Mesenteric fat pad (tissue), 1 donor: ENCODE data around the gene ADAMTSL2. TPM values are rescaled to one million over a fixed set of nuclear protein-coding genes. Genes with fewer than 3 reads are reported as not detected.

Experiments used
- DNase-seq: peaks from one replicate; pipeline ENCODE4 v3.0.0-alpha.2; 2020; ENCODE audit warnings: low spot score
- total RNA-seq: library from RNA; stranded (reverse); fragmentation: NEBNext Ultra II Directional; extraction: Animal tissue kit (Norgen Biotek cat#: 25700); gene quantifications from one replicate; pipeline ENCODE4 v1.2.1, GENCODE V29; 2021
- donor health status: DM: yes; HTN: yes; CAD: no.

Gene ADAMTSL2
- total RNA-seq, 1 donor from 2014 or later = 2.5 TPM

- no peak for DNase-seq
Measured at GRCh38 chr9:133516256-133516960, 18.1 kb upstream of the ADAMTSL2 start.

GRCh38 chr9:133516961-133517350, 17.5 kb upstream of the ADAMTSL2 start:
- no peak for DNase-seq

- DNase-seq = no peak
Measured at GRCh38 chr9:133517711-133518110, 16.8 kb upstream of the ADAMTSL2 start.

GRCh38 chr9:133518200-133518599, 16.3 kb upstream of the ADAMTSL2 start:
- DNase-seq = no peak

GRCh38 chr9:133518706-133519449, 15.6 kb upstream of the ADAMTSL2 start:
- no peak for DNase-seq

GRCh38 chr9:133519693-133520092, 14.8 kb upstream of the ADAMTSL2 start:
- DNase-seq = no peak

- no peak for DNase-seq
Measured at GRCh38 chr9:133520121-133520835, 14.2 kb upstream of the ADAMTSL2 start.

- no peak for DNase-seq
Measured at GRCh38 chr9:133521122-133522072, 13.1 kb upstream of the ADAMTSL2 start.

- no peak for DNase-seq
Measured at GRCh38 chr9:133522073-133522910, 12.2 kb upstream of the ADAMTSL2 start.

GRCh38 chr9:133523106-133523505, 11.4 kb upstream of the ADAMTSL2 start:
- no peak for DNase-seq

- no peak for DNase-seq
Measured at GRCh38 chr9:133524146-133524545, 10.4 kb upstream of the ADAMTSL2 start.

GRCh38 chr9:133524679-133525228, 9.8 kb upstream of the ADAMTSL2 start, which contains the start of gene MYMK:
MYMK (minus strand) TSS chr9:133524959; CDS start chr9:133524844, 115 bp downstream.
- DNase-seq = no peak

GRCh38 chr9:133525677-133526076, 8.8 kb upstream of the ADAMTSL2 start:
- no peak for DNase-seq

- DNase-seq = no peak
Measured at GRCh38 chr9:133526721-133527321, 7.7 kb upstream of the ADAMTSL2 start.

GRCh38 chr9:133527444-133527920, 7.0 kb upstream of the ADAMTSL2 start:
- DNase-seq = no peak

- no peak for DNase-seq
Measured at GRCh38 chr9:133528001-133528875, 6.3 kb upstream of the ADAMTSL2 start.

GRCh38 chr9:133528876-133529241, 5.6 kb upstream of the ADAMTSL2 start:
- DNase-seq = no peak

- no peak for DNase-seq
Measured at GRCh38 chr9:133529457-133529856, 5.0 kb upstream of the ADAMTSL2 start.
